DOHH2 (cell line): Measurements from ENCODE around the gene TMEM203.

ENCODE experiments used
- H3F3A ChIP-seq: fragments of 200-600 bp; sonication (generic), shearing (Covaris generic); 2 replicates; pipeline ENCODE4 v1.6.0; 2016; ENCODE audit warnings: antibody characterized with exemption, mild to moderate bottlenecking; ENCODE audit not compliant: control insufficient read depth, insufficient read depth
- H3K27ac ChIP-seq: fragments of 200-600 bp; sonication (generic); 2 replicates; pipeline ENCODE4 v1.5.1; 2014; ENCODE audit warnings: low read depth, mild to moderate bottlenecking, low read length, moderate library complexity
- H3K27me3 ChIP-seq: fragments of 200-600 bp; sonication (generic); 2 replicates; pipeline ENCODE4 v1.6.1; 2014; ENCODE audit warnings: mild to moderate bottlenecking, low read length, mixed read lengths; ENCODE audit not compliant: control insufficient read depth
- H3K36me3 ChIP-seq: fragments of 200-600 bp; sonication (generic); 2 replicates; pipeline ENCODE4 v1.6.1; 2014; ENCODE audit warnings: mild to moderate bottlenecking, low read length, moderate library complexity, mixed read lengths; ENCODE audit not compliant: control insufficient read depth
- H3K4me1 ChIP-seq: fragments of 200-600 bp; sonication (generic); 2 replicates; pipeline ENCODE4 v1.6.1; 2014; ENCODE audit warnings: mild to moderate bottlenecking, low read length, mixed read lengths; ENCODE audit not compliant: control insufficient read depth
- H3K4me2 ChIP-seq: fragments of 200-600 bp; sonication (generic); 2 replicates; pipeline ENCODE4 v1.6.0; 2014; ENCODE audit warnings: mild to moderate bottlenecking, low read length, moderate library complexity
- H3K4me3 ChIP-seq: fragments of 200-600 bp; sonication (generic); 2 replicates; pipeline ENCODE4 v1.5.1; 2014; ENCODE audit warnings: mild to moderate bottlenecking, low read length, mixed read lengths
- H3K79me2 ChIP-seq: fragments of 200-600 bp; sonication (generic); 2 replicates; pipeline ENCODE4 v1.6.1; 2014; ENCODE audit warnings: mild to moderate bottlenecking, low read length, mixed read lengths; ENCODE audit not compliant: control insufficient read depth
- H3K9me2 ChIP-seq: fragments of 200-600 bp; sonication (generic); replicated peaks from 2 replicates; pipeline ENCODE4 v1.6.1; 2014; ENCODE audit warnings: mild to moderate bottlenecking, low read length, mixed read lengths; ENCODE audit not compliant: control insufficient read depth
- H3K9me3 ChIP-seq: fragments of 200-600 bp; sonication (generic); 2 replicates; pipeline ENCODE4 v1.6.1; 2014; ENCODE audit warnings: antibody characterized with exemption, low read length, mixed read lengths; ENCODE audit not compliant: control insufficient read depth, insufficient read depth
- H4K20me1 ChIP-seq: fragments of 200-600 bp; sonication (generic); 2 replicates; pipeline ENCODE4 v1.6.0; 2014; ENCODE audit warnings: low read depth, mild to moderate bottlenecking, antibody characterized with exemption, low read length, moderate library complexity; ENCODE audit not compliant: control insufficient read depth, insufficient read depth
- EZH2phosphoT487 ChIP-seq: fragments of 200-600 bp; sonication (generic); IDR thresholded peaks from 2 replicates; pipeline ENCODE4 v1.6.1; 2017; ENCODE audit warnings: borderline replicate concordance, mild to moderate bottlenecking, antibody characterized with exemption, low read length, moderate library complexity, mixed read lengths
- TF ChIP-seq, protein P1 (sequence below): fragments of 200-600 bp; sonication (generic); IDR thresholded peaks from one replicate; pipeline ENCODE4 v1.5.1; 2014; ENCODE audit warnings: antibody characterized with exemption, mild to moderate bottlenecking, low read depth, low read length; ENCODE audit not compliant: poor library complexity, severe bottlenecking

TMEM203 gene

DNA sequence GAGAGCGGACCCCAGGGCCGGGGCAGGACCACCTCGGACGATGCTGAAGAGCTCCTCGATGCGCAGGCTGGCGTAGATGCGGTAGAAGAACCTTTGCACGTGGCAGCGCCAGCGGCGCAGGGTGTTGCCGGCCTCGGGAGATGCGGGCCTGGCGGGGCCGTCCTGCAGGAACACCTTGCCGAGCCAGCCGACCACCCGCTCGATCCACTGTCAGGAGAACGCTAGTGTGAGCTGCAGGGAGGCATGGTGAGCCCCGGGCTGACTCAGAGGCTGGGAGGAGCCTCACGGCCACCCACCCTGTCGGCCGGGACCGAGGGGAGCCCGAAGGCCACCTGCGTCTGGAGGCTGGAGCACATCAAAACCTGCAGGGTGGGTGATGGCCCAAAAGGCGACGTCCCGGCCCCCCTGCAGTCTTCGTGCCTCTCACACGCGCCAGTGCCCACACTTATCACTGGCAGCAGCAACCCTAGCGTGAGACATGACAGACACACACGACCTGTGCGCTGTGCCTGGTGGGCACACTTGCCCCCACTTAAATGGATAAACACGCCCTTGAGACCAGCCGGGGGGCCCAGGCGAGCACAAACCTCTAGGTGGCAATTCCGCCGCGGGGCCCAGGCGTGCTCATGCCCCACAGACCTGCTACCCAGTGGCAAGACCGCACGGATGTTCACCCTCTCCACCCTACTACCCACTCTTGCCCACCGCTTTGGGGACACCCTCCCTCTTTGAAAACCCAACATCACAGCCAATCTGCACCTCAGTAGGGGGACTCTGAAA, 20.4 kb downstream of the TMEM203 start:
- H3K36me3 ChIP-seq: peaks cover 60% of the 10 kb centered on the region
- no peaks in the 10 kb centered on the region for H3K9me3 ChIP-seq
- no peaks in the 10 kb centered on the region for H3F3A ChIP-seq
- H3K27ac ChIP-seq: no peak overlapping the region
- H3K9me2 ChIP-seq: no peaks in the 10 kb centered on the region
- H3K27me3 ChIP-seq: no peaks in the 10 kb centered on the region
- TF ChIP-seq EZH2phosphoT487: no peak
- TF ChIP-seq, protein P1, sequence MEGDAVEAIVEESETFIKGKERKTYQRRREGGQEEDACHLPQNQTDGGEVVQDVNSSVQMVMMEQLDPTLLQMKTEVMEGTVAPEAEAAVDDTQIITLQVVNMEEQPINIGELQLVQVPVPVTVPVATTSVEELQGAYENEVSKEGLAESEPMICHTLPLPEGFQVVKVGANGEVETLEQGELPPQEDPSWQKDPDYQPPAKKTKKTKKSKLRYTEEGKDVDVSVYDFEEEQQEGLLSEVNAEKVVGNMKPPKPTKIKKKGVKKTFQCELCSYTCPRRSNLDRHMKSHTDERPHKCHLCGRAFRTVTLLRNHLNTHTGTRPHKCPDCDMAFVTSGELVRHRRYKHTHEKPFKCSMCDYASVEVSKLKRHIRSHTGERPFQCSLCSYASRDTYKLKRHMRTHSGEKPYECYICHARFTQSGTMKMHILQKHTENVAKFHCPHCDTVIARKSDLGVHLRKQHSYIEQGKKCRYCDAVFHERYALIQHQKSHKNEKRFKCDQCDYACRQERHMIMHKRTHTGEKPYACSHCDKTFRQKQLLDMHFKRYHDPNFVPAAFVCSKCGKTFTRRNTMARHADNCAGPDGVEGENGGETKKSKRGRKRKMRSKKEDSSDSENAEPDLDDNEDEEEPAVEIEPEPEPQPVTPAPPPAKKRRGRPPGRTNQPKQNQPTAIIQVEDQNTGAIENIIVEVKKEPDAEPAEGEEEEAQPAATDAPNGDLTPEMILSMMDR: no peak
- no peak overlapping the region for H3K4me2 ChIP-seq
- peaks cover 50% of the 10 kb centered on the region for H3K79me2 ChIP-seq
- H4K20me1 ChIP-seq: no peaks in the 10 kb centered on the region
- no peak overlapping the region for H3K4me3 ChIP-seq
- H3K4me1 ChIP-seq: peaks cover 24% of the 10 kb centered on the region

DNA sequence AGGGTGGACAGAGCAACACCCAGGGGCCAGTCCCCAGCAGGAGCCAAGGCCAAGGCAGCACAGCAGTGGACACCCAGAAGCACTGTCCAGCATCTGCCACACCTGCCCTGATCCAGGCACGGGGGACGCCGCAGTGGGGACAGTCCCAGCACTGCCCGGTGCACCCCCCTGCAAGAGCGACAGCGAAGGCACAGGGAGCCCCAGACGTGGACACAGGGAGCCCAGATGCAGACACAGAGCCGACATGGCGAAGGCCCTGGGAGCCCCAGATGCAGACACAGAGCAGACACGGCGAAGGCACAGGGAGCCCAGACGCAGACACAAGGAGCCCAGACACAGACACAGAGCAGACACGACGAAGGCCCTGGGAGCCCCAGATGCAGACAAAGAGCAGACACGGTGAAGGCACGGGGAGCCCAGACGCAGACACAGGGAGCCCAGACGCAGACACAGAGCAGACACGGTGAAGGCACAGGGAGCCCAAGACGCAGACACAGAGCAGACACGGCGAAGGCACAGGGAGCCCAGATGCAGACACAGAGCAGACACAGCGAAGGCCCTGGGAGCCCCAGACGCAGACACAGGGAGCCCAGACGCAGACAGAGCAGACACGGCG, 21.4 kb downstream of the TMEM203 start:
- no peak overlapping the region for H3K4me3 ChIP-seq
- no peaks in the 10 kb centered on the region for H3K9me3 ChIP-seq
- H3K4me2 ChIP-seq: no peak overlapping the region
- peaks cover 41% of the 10 kb centered on the region for H3K79me2 ChIP-seq
- H3K27ac ChIP-seq: no peak overlapping the region
- peaks cover 16% of the 10 kb centered on the region for H3K4me1 ChIP-seq
- peaks cover 58% of the 10 kb centered on the region for H3K36me3 ChIP-seq
- TF ChIP-seq EZH2phosphoT487: no peak
- TF ChIP-seq, protein P1: no peak
- no peaks in the 10 kb centered on the region for H3K9me2 ChIP-seq
- H3F3A ChIP-seq: no peaks in the 10 kb centered on the region
- no peaks in the 10 kb centered on the region for H4K20me1 ChIP-seq
- no peaks in the 10 kb centered on the region for H3K27me3 ChIP-seq

DNA sequence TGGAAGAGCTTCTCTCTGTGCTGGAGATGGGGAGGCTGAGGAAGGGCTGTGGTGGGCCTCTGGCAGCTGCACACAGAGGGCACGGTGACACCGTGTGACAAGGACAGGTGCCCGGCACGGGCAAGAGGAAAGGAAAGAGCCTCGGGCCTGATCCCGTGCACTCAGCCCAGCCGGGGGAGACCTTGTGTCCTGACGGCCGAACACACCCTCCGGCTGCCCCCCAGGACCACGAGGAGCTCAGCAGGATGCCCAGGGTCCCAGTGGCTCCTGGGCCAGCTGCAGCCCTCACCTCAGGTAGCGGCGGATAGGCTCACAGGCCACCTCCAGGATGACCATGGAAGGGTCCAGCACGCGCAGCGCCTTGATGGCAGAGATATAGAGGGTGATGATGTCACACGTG, 22.6 kb downstream of the TMEM203 start:
- H3K79me2 ChIP-seq: peaks cover 30% of the 10 kb centered on the region
- H3K27me3 ChIP-seq: no peaks in the 10 kb centered on the region
- H3K4me2 ChIP-seq: no peak overlapping the region
- no peak overlapping the region for H3K27ac ChIP-seq
- no peaks in the 10 kb centered on the region for H3F3A ChIP-seq
- no peaks in the 10 kb centered on the region for H4K20me1 ChIP-seq
- no peak overlapping the region for H3K4me3 ChIP-seq
- H3K9me2 ChIP-seq: no peaks in the 10 kb centered on the region
- H3K36me3 ChIP-seq: peaks cover 53% of the 10 kb centered on the region
- H3K4me1 ChIP-seq: peaks cover 16% of the 10 kb centered on the region
- TF ChIP-seq EZH2phosphoT487: no peak
- TF ChIP-seq, protein P1: no peak
- no peaks in the 10 kb centered on the region for H3K9me3 ChIP-seq
